GM18951 (cell line): ENCODE results near the gene KRI1.
"Not testable (repeated sequence)": the region's sequence is repeated elsewhere in the genome, so short reads cannot be mapped to it uniquely, and the experiment has no call there.

Experiments used
- POLR2A ChIP-seq: IDR thresholded peaks from 4 replicates; pipeline ENCODE4 v1.6.1; 2011; ENCODE audit warnings: mild to moderate bottlenecking; ENCODE audit not compliant: insufficient read length, insufficient read depth; ENCODE audit errors: extremely low read depth
- in situ Hi-C: fragments of 300-500 bp; cut with MboI; formaldehyde crosslinking; loops from one replicate; pipeline ENCODE4 v1.12.0; 2022; ENCODE audit warnings: low sequenced_read_pairs, mixed read lengths, inconsistent platforms; ENCODE audit not compliant: unreplicated experiment

The KRI1 gene

DNA sequence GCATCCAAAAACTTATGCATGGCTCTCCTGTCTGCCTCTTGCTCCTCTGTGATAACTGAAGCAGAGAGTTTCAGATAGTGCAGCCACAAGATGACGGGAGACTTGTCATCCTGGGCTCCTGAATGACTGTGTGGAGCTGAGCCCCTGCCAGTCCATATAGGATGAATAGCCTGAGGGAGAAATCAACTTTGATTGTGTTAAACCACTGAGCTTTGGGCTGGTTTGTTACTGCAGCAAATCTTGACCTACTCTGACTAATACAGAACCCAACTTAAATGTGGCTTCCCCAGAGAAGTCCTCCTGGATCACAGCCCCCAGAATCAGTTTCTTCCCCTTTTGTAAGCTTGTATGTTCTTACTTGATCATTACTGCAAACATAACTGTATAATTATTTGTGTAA, 33.4 kb downstream of the KRI1 start:
- TF ChIP-seq POLR2A: no peak
- in situ Hi-C loops: no loop called here

- in situ Hi-C loops: not testable (repeated sequence)
These were observed 38.9 kb downstream of the KRI1 start for GRCh38 chr19:10526887-10527286.

GRCh38 chr19:10525636-10526035, 40.2 kb downstream of the KRI1 start:
- no peak for TF ChIP-seq POLR2A
- in situ Hi-C loops: no loop called here

- in situ Hi-C loops: no loop called here
- TF ChIP-seq POLR2A: no peak
These were observed 42.6 kb downstream of the KRI1 start for GRCh38 chr19:10523135-10523636.

DNA sequence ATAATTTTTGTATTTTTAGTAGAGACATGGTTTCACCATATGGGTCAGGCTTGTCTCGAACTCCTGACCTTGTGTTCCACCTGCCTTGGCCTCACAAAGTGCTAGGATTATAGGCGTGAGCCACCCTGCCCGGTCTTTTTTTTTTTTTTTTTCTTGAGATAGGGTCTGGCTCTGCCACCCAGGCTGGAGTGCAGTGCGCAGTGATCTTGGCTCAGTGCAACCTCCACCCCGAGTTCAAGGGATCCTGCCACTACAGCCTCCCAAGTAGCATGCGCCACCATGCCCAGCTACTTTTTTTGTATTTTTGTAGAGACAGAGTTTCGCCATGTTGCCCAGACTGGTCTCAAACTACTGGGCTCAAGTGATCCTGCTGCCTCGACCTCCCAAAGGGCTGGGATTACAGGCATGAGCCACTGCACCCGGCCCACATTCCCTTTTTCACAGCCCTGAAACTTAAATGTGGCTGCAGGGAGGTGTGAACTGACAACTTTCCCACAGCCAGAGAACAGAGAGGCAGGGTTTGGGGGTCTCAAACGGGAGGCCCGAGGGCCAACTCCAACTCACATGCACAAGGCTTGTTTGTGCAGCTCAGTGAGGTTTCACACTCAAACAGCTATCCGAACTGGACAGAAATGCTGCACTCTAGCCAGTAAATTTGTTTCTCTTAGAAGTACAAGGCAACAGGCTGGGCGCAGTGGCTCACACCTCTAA, 44.2 kb downstream of the KRI1 start:
- in situ Hi-C loops: no loop called here

GRCh38 chr19:10520652-10521318, 45.0 kb downstream of the KRI1 start:
- no peak for TF ChIP-seq POLR2A
- in situ Hi-C loops: no loop called here

More for the DNA sequence above, 44.2 kb downstream of the KRI1 start:
- no peak for TF ChIP-seq POLR2A

- no peak for TF ChIP-seq POLR2A
- in situ Hi-C loops: no loop called here
These were observed 46.4 kb downstream of the KRI1 start for GRCh38 chr19:10519421-10519820.

DNA sequence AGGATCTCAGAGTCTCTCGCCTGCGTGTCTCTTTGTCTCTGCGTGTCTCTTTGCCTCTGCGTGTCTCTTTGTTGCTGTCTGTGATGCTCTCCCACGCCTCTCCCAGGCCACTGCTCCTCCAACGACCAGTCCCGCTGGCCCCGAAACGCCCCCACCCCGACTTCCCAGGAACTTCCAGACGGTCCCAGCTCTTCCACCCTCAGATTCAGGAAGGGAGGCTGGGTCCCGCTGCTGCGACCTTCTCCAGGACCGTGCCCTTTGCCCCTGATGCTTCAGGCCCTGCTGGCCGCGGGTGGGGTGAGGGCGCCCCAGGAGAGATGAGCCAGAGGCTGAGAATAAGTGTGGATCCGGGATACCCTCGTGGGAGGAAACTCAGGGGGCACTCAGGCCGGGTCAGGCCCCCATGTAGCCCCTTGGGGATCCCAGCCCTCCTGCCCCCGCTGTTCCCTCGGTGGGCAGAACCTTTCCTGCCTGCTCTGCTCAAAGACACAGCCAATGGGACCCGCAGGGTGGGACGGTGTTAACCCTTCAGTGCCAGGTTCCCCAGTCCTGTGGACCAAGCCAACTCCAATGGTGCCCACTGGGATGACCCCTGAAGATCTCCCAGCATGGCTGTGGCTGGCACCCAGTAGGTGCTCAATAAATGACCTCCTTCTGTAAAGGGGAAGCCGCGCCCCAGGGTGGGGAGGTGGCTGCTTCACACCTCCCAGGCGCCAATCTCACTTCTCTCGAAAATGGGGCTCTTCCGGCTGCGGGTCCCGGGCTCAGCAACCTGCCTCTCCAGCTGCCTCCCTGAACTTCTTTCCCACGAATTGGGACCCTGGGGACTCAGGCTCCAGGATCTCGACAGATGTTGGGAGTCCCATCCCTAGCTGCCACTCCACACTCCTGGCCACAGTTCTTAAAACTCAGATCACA, 47.1 kb downstream of the KRI1 start:
- TF ChIP-seq POLR2A: no peak
- in situ Hi-C loops: no loop called here

DNA sequence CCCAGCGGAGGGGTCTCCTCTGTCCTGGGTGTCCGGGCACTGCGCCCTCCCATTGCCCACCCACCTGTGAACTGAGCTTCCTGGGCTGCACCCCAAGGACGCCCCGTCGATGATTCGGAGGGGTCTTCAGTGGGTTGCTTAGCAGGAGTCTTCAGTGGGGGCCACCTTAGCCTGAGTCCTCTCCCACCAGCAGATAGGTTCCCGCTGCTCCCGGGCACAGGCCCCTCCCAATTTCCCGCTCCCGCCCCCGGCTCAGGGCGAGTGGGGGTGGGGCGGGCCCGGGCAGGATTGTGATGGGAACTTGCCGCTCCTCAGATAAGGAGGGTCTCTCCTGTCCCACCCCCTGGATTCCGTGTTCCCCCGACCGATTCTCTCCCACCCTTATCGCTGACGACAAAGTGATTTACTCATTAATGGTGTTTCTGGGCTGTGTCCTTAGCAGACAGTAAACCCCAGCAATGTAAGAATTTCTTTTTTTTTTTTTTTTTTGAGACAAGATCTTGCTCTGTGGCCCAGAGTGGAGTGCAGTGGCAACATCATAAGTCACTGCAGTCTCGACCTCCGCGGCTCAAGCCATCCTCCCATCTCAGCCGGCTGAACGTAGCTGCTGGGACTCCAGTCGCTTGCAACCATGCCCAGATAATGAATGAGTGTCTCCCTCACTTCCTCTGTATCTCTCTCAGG, 47.9 kb downstream of the KRI1 start:
- no peak for TF ChIP-seq POLR2A
- in situ Hi-C loops: no loop called here

DNA sequence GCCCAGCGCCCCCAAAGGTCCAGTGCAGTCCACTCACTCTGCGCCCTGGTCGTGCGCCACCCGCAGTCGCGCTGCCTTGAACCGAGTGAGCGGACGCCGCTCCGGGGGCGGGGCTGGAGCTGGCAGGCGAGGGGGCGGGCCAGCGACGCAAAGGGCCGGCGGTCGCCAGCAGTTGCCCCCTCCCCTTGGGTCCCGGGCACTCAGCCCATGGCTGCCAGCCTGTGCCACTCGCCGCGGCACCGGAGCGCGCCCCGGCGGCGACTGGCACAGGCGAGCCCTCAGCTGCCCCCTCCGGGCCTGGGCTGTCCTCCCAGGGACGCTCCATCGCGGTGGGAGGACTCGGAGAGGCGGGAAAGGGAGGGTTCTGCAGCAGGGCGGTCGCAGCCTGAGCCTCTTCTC, 48.5 kb downstream of the KRI1 start, which contains the start of gene S1PR5:
TSS of gene S1PR5 (minus strand) at position 87 of the 399 bp plus-strand sequence. CDS start 2,436 bp downstream, outside the sequence.
- no peak for TF ChIP-seq POLR2A
- in situ Hi-C loops: no loop called here

GRCh38 chr19:10516671-10517286, 49.0 kb downstream of the KRI1 start:
- in situ Hi-C loops: no loop called here
- no peak for TF ChIP-seq POLR2A

DNA sequence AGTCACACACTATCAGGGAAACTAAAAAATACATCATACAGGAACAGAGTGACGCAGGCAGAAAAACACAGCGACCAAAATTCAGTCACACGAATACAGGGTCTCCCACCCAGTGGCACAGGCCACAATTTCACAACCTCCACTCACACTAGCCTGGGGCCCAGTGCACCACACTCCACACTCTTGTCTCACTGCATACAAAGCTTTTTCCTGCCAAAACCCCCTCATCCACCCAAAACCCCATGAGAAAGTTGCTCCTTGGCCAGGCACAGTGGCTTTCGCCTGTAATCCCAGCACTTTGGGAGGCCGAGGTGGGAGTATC, 49.8 kb downstream of the KRI1 start:
- in situ Hi-C loops: no loop called here
- no peak for TF ChIP-seq POLR2A
